Measurements from ENCODE around the gene ATG12. TPM values are rescaled to one million over a fixed set of nuclear protein-coding genes. Genes with fewer than 3 reads are reported as not detected.

The ATG12 gene
- total and polyA plus RNA-seq, 2 of the 13 experiments (the other 11 are each of a cell fraction or from before 2014, with no cell fraction given), result 46.4 to 58.1 TPM

DNA sequence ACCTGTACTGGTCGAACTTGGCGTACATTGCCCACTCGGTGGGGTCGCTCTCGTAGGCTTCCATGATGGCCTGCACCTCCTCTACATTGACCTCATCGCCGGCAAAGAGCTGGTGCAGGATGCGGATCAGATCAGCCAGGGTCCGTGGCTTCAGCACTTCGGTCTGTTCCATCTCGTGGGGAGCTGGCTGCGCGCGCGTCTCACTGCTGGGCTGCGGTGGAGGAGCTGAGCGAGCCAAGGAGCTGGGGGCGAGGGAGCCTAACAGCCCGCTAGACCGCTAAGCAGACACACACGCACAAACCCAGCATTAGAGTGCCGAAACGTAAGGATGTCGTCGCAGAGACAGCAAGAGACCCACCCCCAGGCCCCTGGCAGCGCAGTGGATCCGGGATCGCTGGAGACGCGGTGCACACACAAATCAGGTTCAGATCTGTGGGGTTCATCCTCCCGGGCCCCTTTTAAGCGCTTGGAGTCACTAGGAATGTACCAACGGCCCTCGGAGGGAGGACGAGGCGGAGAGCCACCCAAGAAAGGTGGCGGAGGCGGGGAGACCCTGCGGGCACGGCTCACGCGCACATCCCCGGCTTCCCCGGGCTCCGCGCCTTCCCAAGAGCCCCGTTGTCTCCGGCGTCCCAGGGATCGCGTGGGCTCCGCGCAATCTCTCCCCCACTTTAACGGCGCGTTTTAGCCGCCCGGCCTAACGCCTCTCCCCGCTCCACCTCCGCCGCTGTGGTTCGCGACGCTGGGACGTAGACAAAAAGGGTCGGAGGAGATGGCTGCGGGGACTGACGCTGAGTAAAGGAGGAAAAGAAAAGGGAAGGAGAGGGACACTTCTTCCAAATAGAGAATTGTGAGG is 24.9 kb downstream of the ATG12 start, which contains the start of gene CDO1 (continued):
- TF ChIP-seq ZC3H4 (CRISPR knock-in tag; IDR thresholded peaks at IDR 0.05; ENCODE audit: borderline replicate concordance), result no peak
- no peak for TF ChIP-seq SP140L (CRISPR knock-in tag; IDR thresholded peaks at IDR 0.05; ENCODE audit: borderline replicate concordance)
- TF ChIP-seq, protein P1, sequence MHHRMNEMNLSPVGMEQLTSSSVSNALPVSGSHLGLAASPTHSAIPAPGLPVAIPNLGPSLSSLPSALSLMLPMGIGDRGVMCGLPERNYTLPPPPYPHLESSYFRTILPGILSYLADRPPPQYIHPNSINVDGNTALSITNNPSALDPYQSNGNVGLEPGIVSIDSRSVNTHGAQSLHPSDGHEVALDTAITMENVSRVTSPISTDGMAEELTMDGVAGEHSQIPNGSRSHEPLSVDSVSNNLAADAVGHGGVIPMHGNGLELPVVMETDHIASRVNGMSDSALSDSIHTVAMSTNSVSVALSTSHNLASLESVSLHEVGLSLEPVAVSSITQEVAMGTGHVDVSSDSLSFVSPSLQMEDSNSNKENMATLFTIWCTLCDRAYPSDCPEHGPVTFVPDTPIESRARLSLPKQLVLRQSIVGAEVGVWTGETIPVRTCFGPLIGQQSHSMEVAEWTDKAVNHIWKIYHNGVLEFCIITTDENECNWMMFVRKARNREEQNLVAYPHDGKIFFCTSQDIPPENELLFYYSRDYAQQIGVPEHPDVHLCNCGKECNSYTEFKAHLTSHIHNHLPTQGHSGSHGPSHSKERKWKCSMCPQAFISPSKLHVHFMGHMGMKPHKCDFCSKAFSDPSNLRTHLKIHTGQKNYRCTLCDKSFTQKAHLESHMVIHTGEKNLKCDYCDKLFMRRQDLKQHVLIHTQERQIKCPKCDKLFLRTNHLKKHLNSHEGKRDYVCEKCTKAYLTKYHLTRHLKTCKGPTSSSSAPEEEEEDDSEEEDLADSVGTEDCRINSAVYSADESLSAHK (CRISPR knock-in tag; IDR thresholded peaks at IDR 0.05; ENCODE audit: borderline replicate concordance), result no peak
- TF ChIP-seq ZNF816 (CRISPR knock-in tag; IDR thresholded peaks at IDR 0.05; ENCODE audit: borderline replicate concordance), result 0 out of 2 replicates have a peak, but pooled peaks have one; percentile 39
- TF ChIP-seq ZNF530 (CRISPR knock-in tag; IDR thresholded peaks at IDR 0.05; ENCODE audit: low read depth), result no peak
- TF ChIP-seq SRSF4 (IDR thresholded peaks at IDR 0.05; ENCODE audit: low read depth, low read length, poor library complexity, severe bottlenecking), result no peak
- 0 out of 2 replicates have a peak, but pooled peaks have one; percentile 29 for TF ChIP-seq ATF7-NPFF (CRISPR knock-in tag; IDR thresholded peaks at IDR 0.05; ENCODE audit: low read depth)
- TF ChIP-seq, protein P2, sequence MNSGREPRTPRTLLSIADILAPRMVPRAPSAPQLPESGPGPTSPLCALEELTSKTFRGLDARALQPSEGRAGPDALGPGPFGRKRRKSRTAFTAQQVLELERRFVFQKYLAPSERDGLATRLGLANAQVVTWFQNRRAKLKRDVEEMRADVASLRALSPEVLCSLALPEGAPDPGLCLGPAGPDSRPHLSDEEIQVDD (CRISPR knock-in tag; IDR thresholded peaks at IDR 0.05; ENCODE audit: borderline replicate concordance), result no peak
- no peak for TF ChIP-seq ZKSCAN1 (IDR thresholded peaks at IDR 0.05; ENCODE audit: low read length)
- TF ChIP-seq CENPT (CRISPR knock-in tag; IDR thresholded peaks at IDR 0.05; ENCODE audit: low read depth), result peak; percentile 31; the same call in 1 of the 2 replicates
- no peak for TF ChIP-seq MTA3 (CRISPR knock-in tag; IDR thresholded peaks at IDR 0.05)
- TF ChIP-seq SATB2 (CRISPR knock-in tag; IDR thresholded peaks at IDR 0.05), result no peak
- TF ChIP-seq MEF2D (CRISPR knock-in tag; IDR thresholded peaks at IDR 0.05), result no peak
- TF ChIP-seq CREM (IDR thresholded peaks at IDR 0.05), result no peak
- TF ChIP-seq CREM (CRISPR knock-in tag; IDR thresholded peaks at IDR 0.05), result no peak
- no peak for TF ChIP-seq FOXP1 (IDR thresholded peaks at IDR 0.05)
- no peak for TF ChIP-seq FOXP1 (CRISPR knock-in tag; IDR thresholded peaks at IDR 0.05)
- TF ChIP-seq MAZ (IDR thresholded peaks at IDR 0.05; ENCODE audit: borderline replicate concordance, low read depth, low read length), result peak; percentile 53; the same call in 1 of the 2 replicates
- no peak for TF ChIP-seq MAZ (CRISPR knock-in tag; IDR thresholded peaks at IDR 0.05; ENCODE audit: low read depth)
- TF ChIP-seq SAP130 (CRISPR knock-in tag; IDR thresholded peaks at IDR 0.05; ENCODE audit: low read depth), result no peak
- TF ChIP-seq ZSCAN30 (CRISPR knock-in tag; IDR thresholded peaks at IDR 0.05), result no peak
- TF ChIP-seq, protein P3, sequence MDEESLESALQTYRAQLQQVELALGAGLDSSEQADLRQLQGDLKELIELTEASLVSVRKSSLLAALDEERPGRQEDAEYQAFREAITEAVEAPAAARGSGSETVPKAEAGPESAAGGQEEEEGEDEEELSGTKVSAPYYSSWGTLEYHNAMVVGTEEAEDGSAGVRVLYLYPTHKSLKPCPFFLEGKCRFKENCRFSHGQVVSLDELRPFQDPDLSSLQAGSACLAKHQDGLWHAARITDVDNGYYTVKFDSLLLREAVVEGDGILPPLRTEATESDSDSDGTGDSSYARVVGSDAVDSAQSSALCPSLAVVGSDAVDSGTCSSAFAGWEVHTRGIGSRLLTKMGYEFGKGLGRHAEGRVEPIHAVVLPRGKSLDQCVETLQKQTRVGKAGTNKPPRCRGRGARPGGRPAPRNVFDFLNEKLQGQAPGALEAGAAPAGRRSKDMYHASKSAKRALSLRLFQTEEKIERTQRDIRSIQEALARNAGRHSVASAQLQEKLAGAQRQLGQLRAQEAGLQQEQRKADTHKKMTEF (CRISPR knock-in tag; IDR thresholded peaks at IDR 0.05), result no peak
- TF ChIP-seq KAT2B (IDR thresholded peaks at IDR 0.05; ENCODE audit: borderline replicate concordance, low read depth, low read length), result no peak
- TF ChIP-seq ZSCAN29 (CRISPR knock-in tag; conservative IDR thresholded peaks at IDR 0.05), result no peak
- TF ChIP-seq SOX5 (CRISPR knock-in tag; IDR thresholded peaks at IDR 0.05; ENCODE audit: borderline replicate concordance), result no peak
- TF ChIP-seq NRL (CRISPR knock-in tag; IDR thresholded peaks at IDR 0.05; ENCODE audit: borderline replicate concordance), result peak; percentile 77; the same call in 1 of the 2 replicates
- no peak for TF ChIP-seq JDP2 (CRISPR knock-in tag; IDR thresholded peaks at IDR 0.05; ENCODE audit: borderline replicate concordance)
- no peak for TF ChIP-seq SNRNP70 (IDR thresholded peaks at IDR 0.05; ENCODE audit: low read depth, low read length)
- no peak for TF ChIP-seq ZNF12 (CRISPR knock-in tag; IDR thresholded peaks at IDR 0.05)

All from HepG2 (cell line).